MM.1S (cell line): ENCODE data around the gene CDA.

Experiments
- DNase-seq: peaks from one replicate; pipeline ENCODE4 v3.0.0-alpha.2; 2015
- H2AFZ ChIP-seq: fragments of 300-600 bp; sonication (generic); 2 replicates; pipeline ENCODE4 v1.6.0; 2016; ENCODE audit warnings: antibody characterized with exemption, low read length
- H3F3A ChIP-seq: fragments of 300-600 bp; sonication (generic); 2 replicates; pipeline ENCODE4 v1.6.1; 2016; ENCODE audit warnings: mild to moderate bottlenecking, antibody characterized with exemption, low read length, moderate library complexity, mixed read lengths; ENCODE audit not compliant: insufficient read depth
- H3K27ac ChIP-seq: fragments of 300-600 bp; sonication (generic); 2 replicates; pipeline ENCODE4 v1.5.1; 2016; ENCODE audit warnings: mild to moderate bottlenecking, low read length
- H3K27me3 ChIP-seq: fragments of 300-600 bp; sonication (generic); replicated peaks from 2 replicates; pipeline ENCODE4 v1.6.0; 2016; ENCODE audit warnings: low read length; ENCODE audit not compliant: insufficient read depth
- H3K36me3 ChIP-seq: fragments of 300-600 bp; sonication (generic); replicated peaks from 2 replicates; pipeline ENCODE4 v1.6.1; 2016; ENCODE audit warnings: mild to moderate bottlenecking, low read length, mixed read lengths; ENCODE audit not compliant: insufficient read depth
- H3K4me1 ChIP-seq: fragments of 300-600 bp; sonication (generic); 2 replicates; pipeline ENCODE4 v1.6.1; 2016; ENCODE audit warnings: low read length, mixed read lengths
- H3K4me2 ChIP-seq: fragments of 300-600 bp; sonication (generic); 2 replicates; pipeline ENCODE4 v1.6.0; 2016; ENCODE audit warnings: low read depth, low read length
- H3K4me3 ChIP-seq: fragments of 300-600 bp; sonication (generic); 2 replicates; pipeline ENCODE4 v1.5.1; 2016; ENCODE audit warnings: low read length, mixed read lengths
- H3K79me2 ChIP-seq: fragments of 300-600 bp; sonication (generic); 2 replicates; pipeline ENCODE4 v1.6.1; 2016; ENCODE audit warnings: mixed run types, low read length, mixed read lengths
- H3K9ac ChIP-seq: fragments of 300-600 bp; sonication (generic); 2 replicates; pipeline ENCODE4 v1.6.1; 2016; ENCODE audit warnings: low read length, mixed read lengths
- H3K9me2 ChIP-seq: fragments of 300-600 bp; sonication (generic); replicated peaks from 2 replicates; pipeline ENCODE4 v1.6.1; 2016; ENCODE audit warnings: mild to moderate bottlenecking, low read length, mixed read lengths; ENCODE audit not compliant: insufficient read depth
- H3K9me3 ChIP-seq: fragments of 300-600 bp; sonication (generic); replicated peaks from 2 replicates; pipeline ENCODE4 v1.6.1; 2016; ENCODE audit warnings: mild to moderate bottlenecking, low read length, mixed read lengths; ENCODE audit not compliant: insufficient read depth
- H4K20me1 ChIP-seq: fragments of 300-600 bp; sonication (generic); 2 replicates; pipeline ENCODE4 v1.6.1; 2016; ENCODE audit warnings: mild to moderate bottlenecking, low read length, moderate library complexity, mixed read lengths; ENCODE audit not compliant: insufficient read depth
- CTCF ChIP-seq: fragments of 300-600 bp; sonication (generic); IDR thresholded peaks from 2 replicates; pipeline ENCODE4 v1.5.1; 2016; ENCODE audit warnings: antibody characterized with exemption, low read length, mixed read lengths
- EZH2 ChIP-seq: fragments of 300-600 bp; sonication (generic); optimal IDR thresholded peaks from 2 replicates; pipeline ENCODE3; 2017; ENCODE audit warnings: low read depth, mild to moderate bottlenecking, antibody characterized with exemption, low read length, mixed read lengths
- EZH2phosphoT487 ChIP-seq: fragments of 300-600 bp; sonication (generic); IDR thresholded peaks from 2 replicates; pipeline ENCODE4 v1.6.1; 2018; ENCODE audit warnings: antibody characterized with exemption, low read length

CDA gene

GRCh38 chr1:20634065-20634593, 45.2 kb downstream of the CDA start:
- Histone ChIP-seq H3K27me3 (peaks cover 31% of the 10 kb centered on the region), H3K4me3 (peak overlapping the region; percentile 79), H3K9me3 (no peaks in the 10 kb centered on the region), H3K27ac (peak overlapping the region; percentile 4; the same call in 1 of the 2 replicates), H3F3A (no peaks in the 10 kb centered on the region), H3K9me2 (no peaks in the 10 kb centered on the region), H4K20me1 (no peaks in the 10 kb centered on the region), H3K79me2 (no peaks in the 10 kb centered on the region), H3K9ac (peak overlapping the region; percentile 31; the same call in 1 of the 2 replicates), H3K4me2 (peak overlapping the region; percentile 77), H3K36me3 (no peaks in the 10 kb centered on the region), H3K4me1 (peaks cover 4% of the 10 kb centered on the region; the same call in 1 of the 2 replicates), H2AFZ (peak overlapping the region; percentile 88; the same call in 1 of the 2 replicates)
- no peak for TF ChIP-seq EZH2
- no peak for TF ChIP-seq EZH2phosphoT487
- TF ChIP-seq CTCF, result no peak
- DNase-seq, result no peak

GRCh38 chr1:20634594-20635084, 45.7 kb downstream of the CDA start:
- no peaks in the 10 kb centered on the region for H3K9me2 ChIP-seq
- H3K79me2 ChIP-seq, result no peaks in the 10 kb centered on the region
- no peak for TF ChIP-seq EZH2phosphoT487
- TF ChIP-seq EZH2, result no peak
- TF ChIP-seq CTCF, result no peak
- no peaks in the 10 kb centered on the region for H3F3A ChIP-seq
- no peaks in the 10 kb centered on the region for H4K20me1 ChIP-seq
- H3K27ac ChIP-seq, result no peak overlapping the region
- H3K36me3 ChIP-seq, result no peaks in the 10 kb centered on the region
- H3K9me3 ChIP-seq, result no peaks in the 10 kb centered on the region
- DNase-seq, result no peak
- H2AFZ ChIP-seq, result 0 out of 2 replicates have a peak overlapping the region, but pooled peaks have one; percentile 88
- H3K4me3 ChIP-seq, result peak overlapping the region; percentile 79
- peaks cover 4% of the 10 kb centered on the region; the same call in 1 of the 2 replicates for H3K4me1 ChIP-seq
- peak overlapping the region; percentile 31; the same call in 1 of the 2 replicates for H3K9ac ChIP-seq
- peaks cover 31% of the 10 kb centered on the region for H3K27me3 ChIP-seq
- peak overlapping the region; percentile 77 for H3K4me2 ChIP-seq

GRCh38 chr1:20636785-20637347, 48.0 kb downstream of the CDA start:
- no peak overlapping the region for H3K27ac ChIP-seq
- no peak for TF ChIP-seq EZH2
- no peak for TF ChIP-seq CTCF
- TF ChIP-seq EZH2phosphoT487, result no peak
- no peak overlapping the region for H3K9ac ChIP-seq
- no peaks in the 10 kb centered on the region for H4K20me1 ChIP-seq
- peaks cover 4% of the 10 kb centered on the region; the same call in 1 of the 2 replicates for H3K4me1 ChIP-seq
- H3K36me3 ChIP-seq, result no peaks in the 10 kb centered on the region
- H3K9me2 ChIP-seq, result no peaks in the 10 kb centered on the region
- no peaks in the 10 kb centered on the region for H3F3A ChIP-seq
- no peak overlapping the region for H3K4me2 ChIP-seq
- H3K27me3 ChIP-seq, result peaks cover 10% of the 10 kb centered on the region
- H3K9me3 ChIP-seq, result no peaks in the 10 kb centered on the region
- H2AFZ ChIP-seq, result no peak overlapping the region
- no peaks in the 10 kb centered on the region for H3K79me2 ChIP-seq
- no peak for DNase-seq
- no peak overlapping the region for H3K4me3 ChIP-seq
